ENCODE measurements around the gene REV3L. TPM values are rescaled to one million over a fixed set of nuclear protein-coding genes. Genes with fewer than 3 reads are reported as not detected.

Gene REV3L
- total and polyA plus RNA-seq, 2 donors (not counting 1 experiment from before 2014, with no cell fraction given): 4.7 to 37.9 TPM

DNA sequence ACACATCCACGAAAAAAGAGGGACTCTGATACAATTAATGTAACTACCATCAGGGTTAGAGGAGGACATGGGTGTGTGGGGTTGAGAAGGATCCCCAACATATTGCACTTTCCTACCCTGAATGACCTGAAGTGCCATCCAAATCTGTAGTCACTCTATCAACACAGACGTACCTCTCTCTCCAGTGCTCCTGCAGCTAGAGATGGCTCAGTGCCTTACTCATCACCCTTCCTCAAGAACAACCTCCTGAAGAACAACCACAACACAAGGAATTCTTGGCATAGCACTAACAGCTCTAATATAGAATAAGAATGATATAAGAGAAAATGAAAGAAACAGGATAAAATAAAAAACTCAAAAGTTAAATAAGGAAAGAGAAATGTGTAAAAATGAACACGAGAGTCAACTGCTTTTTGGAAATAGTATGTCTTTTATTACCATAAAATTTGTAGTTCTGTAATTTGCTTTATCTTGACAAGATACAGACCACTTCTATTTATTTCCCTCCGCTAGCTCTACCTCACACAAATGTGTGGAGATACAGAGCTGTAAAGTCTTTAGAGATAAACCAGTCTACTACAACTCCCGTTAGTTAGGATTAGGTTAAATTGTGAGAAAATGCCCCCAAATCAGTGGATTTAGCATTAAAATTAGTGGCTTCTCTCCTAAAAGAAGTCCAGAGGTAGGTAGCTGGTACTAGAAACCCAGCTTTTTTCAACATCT lies 63.9 kb downstream of the REV3L start:
- ChIA-PET POLR2A (no interaction called here), CTCF (no interaction called here)
- ATAC-seq (ENCODE audit: low read depth) (no peak), DNase-seq (no peak)
- peaks cover 45% of the 10 kb centered on the region for H3K79me2 ChIP-seq (ENCODE audit: control insufficient read depth, insufficient read depth, low read length)
- H3K27ac ChIP-seq (ENCODE audit: low read length in 2 of 2): no peak overlapping the region
- peaks cover 7 to 9% of the 10 kb centered on the region in 2 donors for H3K4me1 ChIP-seq (ENCODE audit: control insufficient read depth in 2 of 2, insufficient read depth in 2 of 2, low read length in 2 of 2)
- H3K4me1 Mint-ChIP-seq: peaks cover 11% of the 10 kb centered on the region
- H3K4me2 ChIP-seq (replicated peaks; ENCODE audit: low read depth, low read length, poor library complexity, severe bottlenecking): no peak overlapping the region
- H2AFZ ChIP-seq (ENCODE audit: insufficient read depth, low read depth, low read length, poor library complexity, severe bottlenecking): no peak overlapping the region
- no CpG with 5 or more reads among the region's 5 CpGs for WGBS (ENCODE audit: insufficient coverage)
- H3K36me3 ChIP-seq (replicated peaks in 1 of 2; ENCODE audit: control extremely low read depth in 1 of 2, control insufficient read depth in 1 of 2, extremely low read depth in 1 of 2, insufficient read depth in 2 of 2, low read length in 1 of 2): peaks cover 1 to 9% of the 10 kb centered on the region in 2 experiments
- H3K9ac ChIP-seq (ENCODE audit: low read length): no peak overlapping the region
- no peak overlapping the region for H3K4me3 Mint-ChIP-seq
- TF ChIP-seq, protein P1, sequence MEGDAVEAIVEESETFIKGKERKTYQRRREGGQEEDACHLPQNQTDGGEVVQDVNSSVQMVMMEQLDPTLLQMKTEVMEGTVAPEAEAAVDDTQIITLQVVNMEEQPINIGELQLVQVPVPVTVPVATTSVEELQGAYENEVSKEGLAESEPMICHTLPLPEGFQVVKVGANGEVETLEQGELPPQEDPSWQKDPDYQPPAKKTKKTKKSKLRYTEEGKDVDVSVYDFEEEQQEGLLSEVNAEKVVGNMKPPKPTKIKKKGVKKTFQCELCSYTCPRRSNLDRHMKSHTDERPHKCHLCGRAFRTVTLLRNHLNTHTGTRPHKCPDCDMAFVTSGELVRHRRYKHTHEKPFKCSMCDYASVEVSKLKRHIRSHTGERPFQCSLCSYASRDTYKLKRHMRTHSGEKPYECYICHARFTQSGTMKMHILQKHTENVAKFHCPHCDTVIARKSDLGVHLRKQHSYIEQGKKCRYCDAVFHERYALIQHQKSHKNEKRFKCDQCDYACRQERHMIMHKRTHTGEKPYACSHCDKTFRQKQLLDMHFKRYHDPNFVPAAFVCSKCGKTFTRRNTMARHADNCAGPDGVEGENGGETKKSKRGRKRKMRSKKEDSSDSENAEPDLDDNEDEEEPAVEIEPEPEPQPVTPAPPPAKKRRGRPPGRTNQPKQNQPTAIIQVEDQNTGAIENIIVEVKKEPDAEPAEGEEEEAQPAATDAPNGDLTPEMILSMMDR (IDR thresholded peaks at IDR 0.05): no peak
- TF ChIP-seq EZH2 (IDR thresholded peaks at IDR 0.05; ENCODE audit: borderline replicate concordance, insufficient read depth, low read depth, low read length, poor library complexity, severe bottlenecking): no peak
- peaks cover 8% of the 10 kb centered on the region for H4K20me1 ChIP-seq (ENCODE audit: control insufficient read depth, insufficient read depth, low read length, poor library complexity, severe bottlenecking)
- no peaks in the 10 kb centered on the region for H3K9me3 ChIP-seq (ENCODE audit: control extremely low read depth in 1 of 3, control insufficient read depth in 2 of 3, insufficient read depth in 1 of 3, low read length in 2 of 3)
- H3K27me3 ChIP-seq (replicated peaks in 1 of 4; ENCODE audit: control extremely low read depth in 1 of 4, control insufficient read depth in 3 of 4, insufficient read depth in 4 of 4, low read length in 3 of 4): no peaks in the 10 kb centered on the region
- intact Hi-C loops (cut with micrococcal nuclease): no loop called here
- H3K9me3 Mint-ChIP-seq (ENCODE audit: insufficient read depth): no peaks in the 10 kb centered on the region
- H3K4me3 ChIP-seq (ENCODE audit: control extremely low read depth in 1 of 5, extremely low read depth in 1 of 5, insufficient read depth in 1 of 5, low read depth in 2 of 5, low read length in 4 of 5): no peak overlapping the region
- H3K27ac Mint-ChIP-seq: no peak overlapping the region
- H3K27me3 Mint-ChIP-seq: no peaks in the 10 kb centered on the region

DNA sequence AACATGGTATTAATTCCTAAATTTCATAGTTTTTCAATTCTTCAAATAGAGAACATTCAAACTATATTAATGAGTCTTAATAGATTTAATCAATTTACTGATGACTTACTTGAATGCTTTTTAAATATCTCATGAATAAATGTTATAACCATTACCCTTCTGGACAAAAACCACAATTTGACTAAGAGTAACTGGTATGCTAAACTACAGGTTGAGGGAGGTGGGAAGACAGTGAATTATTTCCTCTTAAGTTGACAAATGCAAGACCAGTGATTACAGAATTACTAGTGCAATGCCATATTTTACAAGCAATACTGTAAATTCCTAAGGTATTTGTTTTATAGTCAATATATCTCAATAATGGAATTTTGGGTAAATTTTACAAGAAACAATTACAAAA lies 65.1 kb downstream of the REV3L start:
- H3K4me3 ChIP-seq (ENCODE audit: control extremely low read depth in 1 of 5, extremely low read depth in 1 of 5, insufficient read depth in 1 of 5, low read depth in 2 of 5, low read length in 4 of 5): no peak overlapping the region
- POLR2A ChIA-PET: no interaction called here
- no peak for TF ChIP-seq EZH2 (IDR thresholded peaks at IDR 0.05; ENCODE audit: borderline replicate concordance, insufficient read depth, low read depth, low read length, poor library complexity, severe bottlenecking)
- TF ChIP-seq, protein P1 (IDR thresholded peaks at IDR 0.05): no peak
- peaks cover under 1 to 2% of the 10 kb centered on the region in 2 donors for H3K4me1 ChIP-seq (ENCODE audit: control insufficient read depth in 2 of 2, insufficient read depth in 2 of 2, low read length in 2 of 2)
- CTCF ChIA-PET: no interaction called here
- peaks cover under 1% of the 10 kb centered on the region for H4K20me1 ChIP-seq (ENCODE audit: control insufficient read depth, insufficient read depth, low read length, poor library complexity, severe bottlenecking)
- intact Hi-C loops (cut with micrococcal nuclease): no loop called here
- no peak overlapping the region for H2AFZ ChIP-seq (ENCODE audit: insufficient read depth, low read depth, low read length, poor library complexity, severe bottlenecking)
- peaks cover 1 to 9% of the 10 kb centered on the region in 2 experiments for H3K36me3 ChIP-seq (replicated peaks in 1 of 2; ENCODE audit: control extremely low read depth in 1 of 2, control insufficient read depth in 1 of 2, extremely low read depth in 1 of 2, insufficient read depth in 2 of 2, low read length in 1 of 2)
- no peak overlapping the region for H3K4me2 ChIP-seq (replicated peaks; ENCODE audit: low read depth, low read length, poor library complexity, severe bottlenecking)
- H3K9me3 ChIP-seq (ENCODE audit: control extremely low read depth in 1 of 3, control insufficient read depth in 2 of 3, insufficient read depth in 1 of 3, low read length in 2 of 3): no peaks in the 10 kb centered on the region
- ATAC-seq (ENCODE audit: low read depth) (no peak), DNase-seq (no peak)
- no peaks in the 10 kb centered on the region for H3K27me3 ChIP-seq (replicated peaks in 1 of 4; ENCODE audit: control extremely low read depth in 1 of 4, control insufficient read depth in 3 of 4, insufficient read depth in 4 of 4, low read length in 3 of 4)
- Mint-ChIP-seq H3K9me3 (ENCODE audit: insufficient read depth) (no peaks in the 10 kb centered on the region), H3K4me1 (peaks cover 2% of the 10 kb centered on the region), H3K4me3 (no peak overlapping the region), H3K27ac (no peak overlapping the region), H3K27me3 (no peaks in the 10 kb centered on the region)
- no peak overlapping the region for H3K27ac ChIP-seq (ENCODE audit: low read length in 2 of 2)
- peaks cover 35% of the 10 kb centered on the region for H3K79me2 ChIP-seq (ENCODE audit: control insufficient read depth, insufficient read depth, low read length)
- no peak overlapping the region for H3K9ac ChIP-seq (ENCODE audit: low read length)
